Thyroid gland (tissue), 4 donors: Measurements from ENCODE around the gene SMAD3.

Experiments used
- POLR2A ChIP-seq, 2 donors: fragments of 450-650 bp; IDR thresholded peaks; one replicate each; pipeline ENCODE4 v1.6.1; 2017; ENCODE audit warnings: antibody characterized with exemption in 2 of 2, mild to moderate bottlenecking in 2 of 2, moderate library complexity in 1 of 2
- TF ChIP-seq, protein P1 (sequence below), 6 experiments: fragments of 200-600 bp in 3 of 6; fragments of 450-650 bp in 3 of 6; sonication (generic) in 3 of 6; IDR thresholded peaks; one replicate each; pipeline ENCODE4 v1.5.1; 2016 to 2019; ENCODE audit warnings: antibody characterized with exemption in 6 of 6, mild to moderate bottlenecking in 2 of 6, inconsistent platforms in 1 of 6, moderate library complexity in 1 of 6

DNA sequence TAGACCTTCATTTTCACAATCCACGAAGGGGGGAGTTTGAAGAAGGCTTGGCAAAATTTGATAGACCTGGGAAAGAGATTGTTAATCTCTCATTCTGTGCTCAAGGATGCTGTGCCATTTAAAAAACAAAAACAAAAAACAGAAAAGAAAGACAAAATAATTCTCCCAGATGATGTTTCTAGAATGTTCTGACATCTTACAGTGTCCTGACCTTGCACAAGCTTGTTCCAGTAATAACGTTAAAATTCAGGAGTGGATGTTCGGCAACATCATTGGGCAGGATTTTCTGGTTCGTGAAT lies 79.9 kb downstream of the SMAD3 start:
- TF ChIP-seq, protein P1, sequence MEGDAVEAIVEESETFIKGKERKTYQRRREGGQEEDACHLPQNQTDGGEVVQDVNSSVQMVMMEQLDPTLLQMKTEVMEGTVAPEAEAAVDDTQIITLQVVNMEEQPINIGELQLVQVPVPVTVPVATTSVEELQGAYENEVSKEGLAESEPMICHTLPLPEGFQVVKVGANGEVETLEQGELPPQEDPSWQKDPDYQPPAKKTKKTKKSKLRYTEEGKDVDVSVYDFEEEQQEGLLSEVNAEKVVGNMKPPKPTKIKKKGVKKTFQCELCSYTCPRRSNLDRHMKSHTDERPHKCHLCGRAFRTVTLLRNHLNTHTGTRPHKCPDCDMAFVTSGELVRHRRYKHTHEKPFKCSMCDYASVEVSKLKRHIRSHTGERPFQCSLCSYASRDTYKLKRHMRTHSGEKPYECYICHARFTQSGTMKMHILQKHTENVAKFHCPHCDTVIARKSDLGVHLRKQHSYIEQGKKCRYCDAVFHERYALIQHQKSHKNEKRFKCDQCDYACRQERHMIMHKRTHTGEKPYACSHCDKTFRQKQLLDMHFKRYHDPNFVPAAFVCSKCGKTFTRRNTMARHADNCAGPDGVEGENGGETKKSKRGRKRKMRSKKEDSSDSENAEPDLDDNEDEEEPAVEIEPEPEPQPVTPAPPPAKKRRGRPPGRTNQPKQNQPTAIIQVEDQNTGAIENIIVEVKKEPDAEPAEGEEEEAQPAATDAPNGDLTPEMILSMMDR (IDR thresholded peaks at IDR 0.05), result no peak
- no peak for TF ChIP-seq POLR2A (IDR thresholded peaks at IDR 0.05)
